Motor neuron (in vitro differentiated cells): ENCODE data around the gene TMEM86A. TPM values are rescaled to one million over a fixed set of nuclear protein-coding genes. Genes with fewer than 3 reads are reported as not detected.
A peak's percentile ranks its signal among the peaks of the same experiment; 100 is the strongest.
"Not testable (repeated sequence)": the region's sequence is repeated elsewhere in the genome, so short reads cannot be mapped to it uniquely, and the experiment has no call there.

Experiments used
- ATAC-seq, 8 experiments: fragments of 200-7000 bp; cut with Tn5 transposase; replicated peaks in 6 of 8; 2 replicates each; pipeline ENCODE4 v1.8.0; 2021; ENCODE audit warnings: mild to moderate bottlenecking in 8 of 8, moderate library complexity in 8 of 8
- H3K27ac ChIP-seq, 2 donors: fragments of 250-450 bp; sonication (Bioruptor Pico); 2 replicates each; pipeline ENCODE4 v1.9.0; 2021; ENCODE audit warnings: antibody characterized with exemption in 2 of 2, mild to moderate bottlenecking in 2 of 2, moderate library complexity in 1 of 2
- H3K4me1 ChIP-seq, 2 donors: fragments of 250-450 bp; sonication (Bioruptor Pico); replicated peaks in 1 of 2; 2 replicates each; pipeline ENCODE4 v1.6.1; 2021; ENCODE audit warnings: antibody characterized with exemption in 2 of 2, mild to moderate bottlenecking in 2 of 2, moderate library complexity in 1 of 2
- H3K4me3 ChIP-seq, 5 donors: fragments of 250-450 bp; sonication (Bioruptor Pico); 2 replicates each; pipeline ENCODE4 v1.9.0; 2021; ENCODE audit warnings: antibody characterized with exemption in 5 of 5, mild to moderate bottlenecking in 5 of 5, moderate library complexity in 4 of 5
- WGBS, 10 experiments: fragments of 450-650 bp; shearing (Covaris generic); methylation state at CpG; one replicate each; pipeline ENCODE4 v1.0.0; 2022; 5-methylcytosine and 5-hydroxymethylcytosine counted together
- in situ Hi-C, 9 experiments: fragments of 400-800 bp; cut with MboI; loops; one replicate each; pipeline ENCODE4 v1.15.0; 2021; ENCODE audit warnings: low sequenced_read_pairs in 9 of 9, low pct_unique_long_range_greater_than_20kb in 2 of 9; ENCODE audit not compliant: unreplicated experiment in 9 of 9
- total RNA-seq, 8 experiments: library from RNA; unstranded; fragments of 300-600 nt; gene quantifications; 2 replicates each; pipeline versions ENCODE4 v1.2.3 to v1.2.4, GENCODE V29; 2022

TMEM86A gene, protein sequence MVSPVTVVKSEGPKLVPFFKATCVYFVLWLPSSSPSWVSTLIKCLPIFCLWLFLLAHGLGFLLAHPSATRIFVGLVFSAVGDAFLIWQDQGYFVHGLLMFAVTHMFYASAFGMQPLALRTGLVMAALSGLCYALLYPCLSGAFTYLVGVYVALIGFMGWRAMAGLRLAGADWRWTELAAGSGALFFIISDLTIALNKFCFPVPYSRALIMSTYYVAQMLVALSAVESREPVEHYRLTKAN
- 10 to 100 TPM in 3 of 8 experiments, 1 to 10 TPM in 5; 1.5 to 22.0 (median 4.0) TPM for total RNA-seq

- Histone ChIP-seq H3K4me1 (peaks cover 0 to 9% of the 10 kb centered on the region in 2 donors), H3K4me3 (peak within 1 kb of the TSS; percentile 46 to 96 (median 75)), H3K27ac (peak within 1 kb of the TSS; percentile 71 to 77)
- in situ Hi-C loops = no loop called here
- peak; percentile 71 to 95 (median 91) for ATAC-seq
- 0% methylated on average over 3 to 5 of the region's 98 CpGs; no CpG with 5 or more reads in 7 of the 10 experiments for WGBS, 10 experiments
Measured at GRCh38 chr11:18698341-18699268, at the start of gene TMEM86A. Gene TMEM86A, plus strand, starts transcription at chr11:18698779. Its CDS starts 108 bp downstream, at chr11:18698887.

DNA sequence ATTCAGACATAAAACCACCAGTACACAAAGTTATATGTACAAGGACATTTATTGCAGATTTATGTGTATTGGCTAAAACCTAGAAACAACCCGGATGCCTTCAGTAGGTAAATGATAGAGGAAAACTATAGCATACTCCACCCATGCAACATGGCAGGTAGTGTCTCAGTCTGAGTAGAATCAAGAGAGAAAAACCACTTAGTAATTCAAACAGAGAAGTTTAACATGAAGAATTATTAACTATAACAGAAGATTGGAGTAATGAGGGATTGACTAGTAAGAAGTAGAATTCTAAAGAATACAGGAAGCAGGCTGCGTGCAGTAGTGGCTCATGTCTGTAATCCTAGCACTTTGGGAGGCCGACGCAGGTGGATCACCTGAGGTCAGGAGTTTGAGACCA is 48.2 kb upstream of the TMEM86A start:
- in situ Hi-C loops = no loop called here
- H3K4me1 ChIP-seq = no peaks in the 10 kb centered on the region
- ATAC-seq = no peak
- H3K4me3 ChIP-seq = no peak overlapping the region
- WGBS, 10 experiments = 17 to 100% (median 75%) methylated on average over 1 to 4 of the region's 4 CpGs; no CpG with 5 or more reads in 1 of the 10 experiments
- H3K27ac ChIP-seq = no peak overlapping the region

- peak in 3 of 8 experiments; percentile 83 to 95 (median 88) for ATAC-seq
- WGBS, 10 experiments = 59 to 98% (median 76%) methylated on average over 2 to 13 of the region's 19 CpGs; no CpG with 5 or more reads in 2 of the 10 experiments
- H3K4me1 ChIP-seq = no peaks in the 10 kb centered on the region
- H3K27ac ChIP-seq = no peak overlapping the region
- no peak overlapping the region for H3K4me3 ChIP-seq
- in situ Hi-C loops = no loop called here
Measured at GRCh38 chr11:18650859-18651557, 47.6 kb upstream of the TMEM86A start.

DNA sequence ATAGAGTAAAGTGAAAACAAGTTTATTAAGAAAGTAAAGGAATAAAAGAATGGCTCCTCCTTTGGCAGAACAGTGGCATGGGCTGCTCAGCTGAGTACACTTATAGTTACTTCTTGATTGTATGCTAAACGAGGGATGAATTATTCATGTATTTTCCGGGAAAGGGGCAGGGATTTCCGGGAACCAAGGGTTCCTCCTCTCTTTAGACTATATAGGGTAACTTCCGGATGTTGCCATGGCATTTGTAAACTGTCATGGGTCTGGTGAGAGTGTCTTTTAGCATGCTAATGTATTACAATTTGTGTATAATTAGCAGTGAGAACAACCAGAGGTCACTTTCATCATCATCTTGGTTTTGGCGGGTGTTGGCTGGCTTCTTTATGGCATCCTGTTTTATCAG is 40.9 kb upstream of the TMEM86A start:
- no peak overlapping the region for H3K4me3 ChIP-seq
- WGBS, 10 experiments = 8 to 84% (median 40%) methylated on average over 1 to 4 of the region's 5 CpGs; no CpG with 5 or more reads in 1 of the 10 experiments
- no peak overlapping the region for H3K27ac ChIP-seq
- H3K4me1 ChIP-seq = no peaks in the 10 kb centered on the region
- peak in 6 of 8 experiments; percentile 24 to 99 (median 78) for ATAC-seq
- in situ Hi-C loops = no loop called here

GRCh38 chr11:18665353-18665872 is 33.2 kb upstream of the TMEM86A start:
- H3K4me3 ChIP-seq, ATAC-seq, in situ Hi-C loops, H3K4me1 ChIP-seq, H3K27ac ChIP-seq: not testable (repeated sequence)
- WGBS, 10 experiments = 60 to 95% (median 77%) methylated on average over 2 to 10 of the region's 10 CpGs; no CpG with 5 or more reads in 2 of the 10 experiments

DNA sequence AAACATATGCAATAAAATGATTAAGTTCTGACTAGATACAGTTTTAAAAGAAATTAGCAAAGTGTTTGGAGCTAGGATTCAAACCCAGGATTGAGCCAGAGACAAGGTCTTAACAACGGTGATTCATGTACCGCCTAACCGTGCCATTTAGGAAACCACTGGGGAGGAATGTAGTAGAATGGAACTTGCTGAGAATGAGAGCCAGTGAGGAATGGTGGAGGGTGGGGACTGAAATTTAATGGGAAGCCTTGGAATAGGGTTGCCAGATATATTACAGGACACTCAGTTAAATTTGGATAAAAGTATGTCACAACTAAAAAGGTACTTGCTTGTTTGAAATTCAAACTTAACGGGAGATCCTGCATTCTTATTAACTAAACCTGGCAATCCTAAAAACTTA is 30.4 kb upstream of the TMEM86A start:
- 60 to 100% (median 88%) methylated on average over 1 to 4 of the region's 4 CpGs; no CpG with 5 or more reads in 1 of the 10 experiments for WGBS, 10 experiments
- no peak for ATAC-seq
- Histone ChIP-seq H3K27ac (no peak overlapping the region), H3K4me1 (peaks cover 0 to 2% of the 10 kb centered on the region in 2 donors), H3K4me3 (no peak overlapping the region)
- in situ Hi-C loops = no loop called here

DNA sequence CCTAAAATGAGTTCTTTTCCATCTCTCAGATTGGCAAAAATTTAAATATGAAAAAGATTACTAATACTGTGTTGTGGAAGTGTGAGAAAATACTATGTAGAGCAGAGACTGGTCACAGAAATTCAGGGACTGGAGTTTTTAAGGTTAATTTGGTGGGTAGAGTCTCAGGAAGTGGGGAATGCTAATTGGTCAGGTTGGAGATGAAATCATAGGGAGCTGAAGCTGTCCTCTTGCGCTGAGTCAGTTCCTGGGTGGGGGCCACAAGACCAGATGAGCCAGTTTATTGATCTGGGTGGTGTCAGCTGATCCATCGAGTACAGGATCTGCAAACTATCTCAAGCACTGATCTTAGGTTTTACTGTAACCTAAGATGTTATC is 29.4 kb upstream of the TMEM86A start:
- peak; percentile 67 to 88 (median 77) for ATAC-seq
- Histone ChIP-seq H3K4me1 (peaks cover 0 to 2% of the 10 kb centered on the region in 2 donors), H3K27ac (peak overlapping the region in 1 of 2 donors; percentile 58), H3K4me3 (no peak overlapping the region)
- in situ Hi-C loops = no loop called here
- 0 to 80% (median 50%) methylated on average over 1 to 2 of the region's 2 CpGs; no CpG with 5 or more reads in 5 of the 10 experiments for WGBS, 10 experiments

- in situ Hi-C loops = no loop called here
- peak overlapping the region in 1 of 2 donors; percentile 58 for H3K27ac ChIP-seq
- no peak overlapping the region for H3K4me3 ChIP-seq
- 20 to 100% (median 40%) methylated on average over 1 to 4 of the region's 4 CpGs; no CpG with 5 or more reads in 1 of the 10 experiments for WGBS, 10 experiments
- ATAC-seq = peak; percentile 44 to 68 (median 58)
- H3K4me1 ChIP-seq = peaks cover 0 to 2% of the 10 kb centered on the region in 2 donors
Measured at GRCh38 chr11:18669711-18670110, 28.9 kb upstream of the TMEM86A start.

DNA sequence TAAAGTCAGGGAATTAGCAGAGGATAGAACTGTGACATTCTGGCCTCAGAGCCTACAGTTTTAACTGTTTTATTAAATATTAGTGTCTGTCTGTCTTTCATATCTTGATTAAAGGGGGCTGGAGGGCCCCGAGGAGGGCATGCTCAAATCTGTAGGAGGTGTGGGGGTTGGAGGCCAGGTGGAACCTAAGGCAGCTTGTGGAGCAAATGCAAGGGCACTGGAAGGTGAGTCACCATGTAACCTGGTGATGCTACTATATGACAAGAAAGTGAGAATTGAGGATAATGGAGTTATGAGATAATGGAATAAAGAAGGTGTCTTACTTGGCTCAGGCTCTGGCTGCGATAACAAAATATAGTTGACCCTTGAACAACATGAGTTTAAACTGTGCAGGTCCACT is 27.3 kb upstream of the TMEM86A start:
- WGBS, 10 experiments = 60 to 100% (median 89%) methylated on average over 1 to 2 of the region's 2 CpGs; no CpG with 5 or more reads in 3 of the 10 experiments
- in situ Hi-C loops = no loop called here
- peaks cover 0 to 2% of the 10 kb centered on the region in 2 donors for H3K4me1 ChIP-seq
- H3K27ac ChIP-seq = no peak overlapping the region
- H3K4me3 ChIP-seq = no peak overlapping the region
- ATAC-seq = no peak

GRCh38 chr11:18672209-18672608 is 26.4 kb upstream of the TMEM86A start:
- WGBS, 10 experiments = 52 to 95% (median 82%) methylated on average over 2 to 5 of the region's 7 CpGs; no CpG with 5 or more reads in 3 of the 10 experiments
- in situ Hi-C loops, H3K4me1 ChIP-seq: not testable (repeated sequence)

GRCh38 chr11:18676803-18677202 is 21.8 kb upstream of the TMEM86A start:
- ATAC-seq = peak in 1 of 8 experiments; percentile 24
- no peaks in the 10 kb centered on the region for H3K4me1 ChIP-seq
- WGBS, 10 experiments = 0 to 82% (median 60%) methylated on average over 1 to 3 of the region's 4 CpGs; no CpG with 5 or more reads in 1 of the 10 experiments
- in situ Hi-C loops = no loop called here
- H3K4me3 ChIP-seq = no peak overlapping the region
- no peak overlapping the region for H3K27ac ChIP-seq

More at GRCh38 chr11:18672209-18672608, 26.4 kb upstream of the TMEM86A start:
- H3K27ac ChIP-seq, H3K4me3 ChIP-seq, ATAC-seq: not testable (repeated sequence)

DNA sequence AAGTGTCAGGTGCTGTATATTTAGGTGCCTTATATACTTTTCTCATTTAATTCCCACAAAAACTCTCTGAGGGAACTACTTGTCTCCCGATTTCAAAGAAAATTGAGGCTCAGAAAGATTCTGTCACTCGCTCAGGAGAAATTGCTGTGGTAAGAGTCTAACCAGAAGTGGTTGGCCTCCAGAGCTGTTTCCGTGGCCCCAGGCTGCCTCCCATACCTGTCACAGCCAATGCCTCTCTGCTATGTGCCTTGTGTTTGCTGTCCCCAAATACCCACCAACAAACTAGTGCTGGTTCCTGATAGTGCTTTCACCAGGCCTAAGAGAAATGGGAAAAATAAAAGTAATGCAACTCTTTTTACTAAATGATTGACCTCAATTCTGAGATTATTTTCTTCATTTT is 21.0 kb upstream of the TMEM86A start:
- in situ Hi-C loops = no loop called here
- no peak for ATAC-seq
- Histone ChIP-seq H3K27ac (no peak overlapping the region), H3K4me1 (no peaks in the 10 kb centered on the region), H3K4me3 (no peak overlapping the region)
- WGBS, 10 experiments = 61 to 93% (median 80%) methylated on average over 1 to 3 of the region's 3 CpGs; no CpG with 5 or more reads in 1 of the 10 experiments
